Measurements from ENCODE around the gene FBXO45. TPM values are rescaled to one million over a fixed set of nuclear protein-coding genes. Genes with fewer than 3 reads are reported as not detected.

The FBXO45 gene
- total and polyA plus RNA-seq, 2 of the 13 experiments (the other 11 are each of a cell fraction or from before 2014, with no cell fraction given) = 7.0 to 12.1 TPM

DNA sequence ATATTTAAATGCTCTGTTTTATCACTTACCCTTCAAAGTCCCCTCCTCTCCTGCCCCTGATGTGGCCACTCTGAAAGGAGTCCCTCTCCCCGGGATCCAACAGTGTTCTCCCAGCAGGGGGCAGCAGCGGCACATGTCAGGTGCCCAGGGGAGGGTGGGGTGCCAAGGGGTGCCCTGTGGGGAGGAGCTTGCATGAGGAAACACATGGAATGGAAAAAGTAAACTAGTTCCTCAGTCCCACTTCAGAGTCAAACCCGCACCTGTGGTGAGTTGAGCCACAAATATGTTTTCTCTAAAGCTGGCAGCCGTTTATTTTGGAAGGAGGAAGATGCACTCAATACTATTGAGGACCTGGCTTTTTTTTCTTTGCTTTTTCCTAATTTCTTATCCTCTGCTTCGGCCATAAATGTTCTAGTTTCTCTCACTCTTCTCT is 40.9 kb downstream of the FBXO45 start:
- Histone ChIP-seq H4K20me1 (ENCODE audit: insufficient read depth, low read length) (no peaks in the 10 kb centered on the region), H3K36me3 (replicated peaks in 1 of 2; ENCODE audit: control insufficient read depth in 1 of 2, insufficient read depth in 2 of 2, low read length in 2 of 2) (no peaks in the 10 kb centered on the region), H3K4me2 (ENCODE audit: low read depth, low read length) (no peak overlapping the region), H2AFZ (ENCODE audit: low read length) (no peak overlapping the region), H3K4me1 (ENCODE audit: insufficient read depth, low read length) (peaks cover 11% of the 10 kb centered on the region), H3K27ac (ENCODE audit: extremely low read length, insufficient read depth, low read length) (no peak overlapping the region), H3K27me3 (ENCODE audit: control insufficient read depth in 1 of 2, insufficient read depth in 2 of 2, low read length in 2 of 2) (peaks cover 0 to 24% of the 10 kb centered on the region in 2 experiments; a peak in 3 of 5 replicates), H3K4me3 (replicated peaks in 1 of 3; ENCODE audit: insufficient read depth in 1 of 3, low read depth in 2 of 3, low read length in 3 of 3) (no peak overlapping the region), H3K9ac (ENCODE audit: insufficient read depth, low read depth, low read length) (no peak overlapping the region), H3K9me3 (ENCODE audit: low read length) (no peaks in the 10 kb centered on the region), H3K79me2 (ENCODE audit: insufficient read depth, low read length) (no peaks in the 10 kb centered on the region)
- FAIRE-seq (peak; percentile 64), DNase-seq (ENCODE audit: low spot score) (peak; percentile 64), ATAC-seq (peak; percentile 99)
- in situ Hi-C loops (cut with HindIII; ENCODE audit: extremely low pct_ligation_motif_present, low pct_unique_long_range_greater_than_20kb) (loop anchor here (5.0 kb wide), 1 partner anchor 78 kb away; no protein-coding TSS in a partner anchor), intact Hi-C loops (cut with micrococcal nuclease; ENCODE audit: unreplicated experiment) (loop anchor here (1.0 kb wide), 2 partner anchors 76 to 333 kb away; partner anchors contain the start of gene NCBP2)
- no TSS peak for BruUV-seq (replicated peaks)
- ChIA-PET POLR2A (no interaction called here), CTCF (ENCODE audit: low intra/inter-chr PET ratio, low total read pairs) (interaction anchor here (1.2 to 3.4 kb wide), 3 partner anchors 75 to 360 kb away, joined by 3 to 59 read pairs (median 5); no protein-coding TSS in a partner anchor)
- WGBS (ENCODE audit: low lambda C conversion rate) = 12% methylated on average over 5 of the region's 5 CpGs
- no peak for TF ChIP-seq PITX1 (CRISPR knock-in tag; IDR thresholded peaks at IDR 0.05)
- no peak for TF ChIP-seq ISL2 (CRISPR knock-in tag; IDR thresholded peaks at IDR 0.05)
- peak; percentile 38; the same call in 1 of the 2 replicates for TF ChIP-seq GATAD2A (CRISPR knock-in tag; IDR thresholded peaks at IDR 0.05)
- TF ChIP-seq, protein P1, sequence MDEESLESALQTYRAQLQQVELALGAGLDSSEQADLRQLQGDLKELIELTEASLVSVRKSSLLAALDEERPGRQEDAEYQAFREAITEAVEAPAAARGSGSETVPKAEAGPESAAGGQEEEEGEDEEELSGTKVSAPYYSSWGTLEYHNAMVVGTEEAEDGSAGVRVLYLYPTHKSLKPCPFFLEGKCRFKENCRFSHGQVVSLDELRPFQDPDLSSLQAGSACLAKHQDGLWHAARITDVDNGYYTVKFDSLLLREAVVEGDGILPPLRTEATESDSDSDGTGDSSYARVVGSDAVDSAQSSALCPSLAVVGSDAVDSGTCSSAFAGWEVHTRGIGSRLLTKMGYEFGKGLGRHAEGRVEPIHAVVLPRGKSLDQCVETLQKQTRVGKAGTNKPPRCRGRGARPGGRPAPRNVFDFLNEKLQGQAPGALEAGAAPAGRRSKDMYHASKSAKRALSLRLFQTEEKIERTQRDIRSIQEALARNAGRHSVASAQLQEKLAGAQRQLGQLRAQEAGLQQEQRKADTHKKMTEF (CRISPR knock-in tag; IDR thresholded peaks at IDR 0.05) = no peak
- TF ChIP-seq TP53 (CRISPR knock-in tag; conservative IDR thresholded peaks at IDR 0.05) = no peak
- TF ChIP-seq MXI1 (IDR thresholded peaks at IDR 0.05; ENCODE audit: borderline replicate concordance, low read depth, low read length) = no peak
- no peak for TF ChIP-seq TCF7L2 (IDR thresholded peaks at IDR 0.05; ENCODE audit: low read depth, low read length)
- TF ChIP-seq SOX5 (CRISPR knock-in tag; IDR thresholded peaks at IDR 0.05; ENCODE audit: borderline replicate concordance) = 0 out of 2 replicates have a peak, but pooled peaks have one; percentile 12
- 0 out of 2 replicates have a peak, but pooled peaks have one; percentile 9 for TF ChIP-seq ELF3 (CRISPR knock-in tag; IDR thresholded peaks at IDR 0.05)
- no peak for TF ChIP-seq SP140L (CRISPR knock-in tag; IDR thresholded peaks at IDR 0.05; ENCODE audit: borderline replicate concordance)
- no peak for TF ChIP-seq ZNF605 (CRISPR knock-in tag; IDR thresholded peaks at IDR 0.05)
- no peak for TF ChIP-seq ZSCAN21 (CRISPR knock-in tag; IDR thresholded peaks at IDR 0.05; ENCODE audit: borderline replicate concordance)
- TF ChIP-seq GABPA (IDR thresholded peaks at IDR 0.05; ENCODE audit: low read depth, low read length) = no peak
- TF ChIP-seq GABPA (CRISPR knock-in tag; IDR thresholded peaks at IDR 0.05; ENCODE audit: low read depth) = 0 out of 2 replicates have a peak, but pooled peaks have one; percentile 12
- no peak for TF ChIP-seq RAD51 (IDR thresholded peaks at IDR 0.05; ENCODE audit: borderline replicate concordance)
- no peak for TF ChIP-seq MEIS2 (CRISPR knock-in tag; IDR thresholded peaks at IDR 0.05)
- 0 out of 2 replicates have a peak, but pooled peaks have one; percentile 28 for TF ChIP-seq KAT8 (CRISPR knock-in tag; IDR thresholded peaks at IDR 0.05)
- TF ChIP-seq MTERF4 (CRISPR knock-in tag; IDR thresholded peaks at IDR 0.05) = no peak
- TF ChIP-seq PRDM10 (CRISPR knock-in tag; IDR thresholded peaks at IDR 0.05; ENCODE audit: low read depth) = no peak
